ENCODE data around the gene C1orf232. TPM values are rescaled to one million over a fixed set of nuclear protein-coding genes. Genes with fewer than 3 reads are reported as not detected.

The C1orf232 gene
- total RNA-seq, 1 experiment from 2014 or later: not detected

- Histone ChIP-seq H4K20me1 (ENCODE audit: control insufficient read depth, insufficient read depth, insufficient read length) (no peaks in the 10 kb centered on the region), H3K9me3 (ENCODE audit: control insufficient read depth, low read depth, low read length) (no peaks in the 10 kb centered on the region), H4K5ac (ENCODE audit: insufficient read length, low read depth, low read length) (no peak overlapping the region), H3K4ac (ENCODE audit: low read depth, low read length) (no peak overlapping the region), H3K79me2 (ENCODE audit: insufficient read depth, low read length) (no peaks in the 10 kb centered on the region), H2AK5ac (ENCODE audit: insufficient read length, low read length) (no peak overlapping the region), H3K79me1 (ENCODE audit: insufficient read depth, low read depth, low read length, poor library complexity, severe bottlenecking) (no peaks in the 10 kb centered on the region), H4K8ac (replicated peaks; ENCODE audit: insufficient read length, low read depth, low read length) (no peak overlapping the region), H2BK5ac (ENCODE audit: insufficient read length, low read length) (no peak overlapping the region), H4K91ac (ENCODE audit: insufficient read length, low read depth, low read length) (no peak overlapping the region), H3T11ph (ENCODE audit: low read length) (no peak overlapping the region), H2BK12ac (ENCODE audit: insufficient read length, low read depth, low read length) (no peak overlapping the region), H3K56ac (ENCODE audit: insufficient read length, low read depth, low read length) (no peak overlapping the region), H2BK120ac (ENCODE audit: low read depth, low read length, poor library complexity, severe bottlenecking) (no peak overlapping the region), H3K14ac (ENCODE audit: insufficient read depth, low read length) (no peak overlapping the region), H2AFZ (ENCODE audit: low read length) (no peak overlapping the region), H2BK20ac (ENCODE audit: low read depth, low read length, poor library complexity, severe bottlenecking) (no peak overlapping the region), H3K4me2 (ENCODE audit: insufficient read depth, insufficient read length, low read length) (no peak overlapping the region), H3K18ac (ENCODE audit: insufficient read length, low read depth, low read length) (no peak overlapping the region), H3K4me1 (ENCODE audit: insufficient read depth, low read length) (no peaks in the 10 kb centered on the region), H3K9ac (ENCODE audit: extremely low read depth, insufficient read length, low read length) (no peak overlapping the region), H3K23me2 (ENCODE audit: insufficient read length, low read depth, low read length, poor library complexity, severe bottlenecking) (no peaks in the 10 kb centered on the region), H3K27me3 (ENCODE audit: insufficient read depth, low read length) (no peaks in the 10 kb centered on the region), H2BK15ac (ENCODE audit: low read depth, low read length) (no peak overlapping the region), H3K27ac (ENCODE audit: insufficient read length, low read depth, low read length) (no peak overlapping the region), H3K23ac (ENCODE audit: insufficient read length, low read depth, low read length) (no peak overlapping the region)
- no peak for TF ChIP-seq CTCF (conservative IDR thresholded peaks at IDR 0.05)
- no CpG with 5 or more reads among the region's 13 CpGs for WGBS (ENCODE audit: extremely low coverage, insufficient read length, low lambda C conversion rate)
- H3K4me3 Mint-ChIP-seq: no peak overlapping the region
- H3K4me1 Mint-ChIP-seq: peaks cover 4 to 10% of the 10 kb centered on the region in 2 experiments; a peak in 3 of 4 replicates
- no peaks in the 10 kb centered on the region for H3K9me3 Mint-ChIP-seq
- no peaks in the 10 kb centered on the region for H3K36me3 Mint-ChIP-seq (ENCODE audit: insufficient read depth in 1 of 3, low read depth in 3 of 3)
- H3K27me3 Mint-ChIP-seq (ENCODE audit: low read depth): peaks cover 2% of the 10 kb centered on the region; the same call in 1 of the 2 replicates
- DNase-seq: peak; percentile 2
- H3K27ac Mint-ChIP-seq: no peak overlapping the region; a peak in 1 of 7 replicates
Measured at GRCh38 chr1:26127235-26128163, 41.3 kb downstream of the C1orf232 start.

All from H9 (cell line).